Measurements from ENCODE around the gene SLC9A7. TPM values are rescaled to one million over a fixed set of nuclear protein-coding genes. Genes with fewer than 3 reads are reported as not detected.

SLC9A7 gene
- total RNA-seq, 4 donors from 2014 or later = 2.8 to 10.7 (median 3.3) TPM

GRCh38 chrX:46642145-46642544, 116.8 kb downstream of the SLC9A7 start:
- H3K27ac ChIP-seq (replicated peaks in 1 of 4) = no peak overlapping the region
- no peaks in the 10 kb centered on the region for H3K36me3 ChIP-seq
- H3K4me3 ChIP-seq = no peak overlapping the region
- no peak for DNase-seq (ENCODE audit: extremely low spot score)
- TF ChIP-seq POLR2AphosphoS5 (IDR thresholded peaks at IDR 0.05) (no peak), CTCF (IDR thresholded peaks at IDR 0.05) (peak; percentile 17 to 40 (median 25)), POLR2A (IDR thresholded peaks at IDR 0.05; ENCODE audit: low read depth) (no peak)
- no peaks in the 10 kb centered on the region for H3K9me3 ChIP-seq
- H3K4me1 ChIP-seq = no peaks in the 10 kb centered on the region
- intact Hi-C loops (cut with DNase I) = no loop called here
- H3K27me3 ChIP-seq = no peaks in the 10 kb centered on the region
- 46% methylated on average over 4 of the region's 4 CpGs for WGBS

- Histone ChIP-seq H3K9me3 (no peaks in the 10 kb centered on the region), H3K27ac (replicated peaks in 1 of 4) (no peak overlapping the region), H3K4me3 (no peak overlapping the region), H3K27me3 (no peaks in the 10 kb centered on the region), H3K36me3 (no peaks in the 10 kb centered on the region), H3K4me1 (peaks cover 0 to 1% (median under 1%) of the 10 kb centered on the region in 4 donors)
- WGBS = 56% methylated on average over 2 of the region's 2 CpGs
- intact Hi-C loops (cut with DNase I) = no loop called here
- no peak for DNase-seq (ENCODE audit: extremely low spot score)
- no peak for TF ChIP-seq EP300 (IDR thresholded peaks at IDR 0.05)
- TF ChIP-seq POLR2AphosphoS5 (IDR thresholded peaks at IDR 0.05) = no peak
- TF ChIP-seq POLR2A (IDR thresholded peaks at IDR 0.05; ENCODE audit: low read depth) = no peak
- TF ChIP-seq CTCF (IDR thresholded peaks at IDR 0.05) = no peak
Observed at GRCh38 chrX:46637938-46638337, 121.0 kb downstream of the SLC9A7 start.

GRCh38 chrX:46636223-46636622, 122.7 kb downstream of the SLC9A7 start:
- TF ChIP-seq CTCF (IDR thresholded peaks at IDR 0.05) (no peak), EP300 (IDR thresholded peaks at IDR 0.05) (no peak), POLR2A (IDR thresholded peaks at IDR 0.05; ENCODE audit: low read depth) (no peak), POLR2AphosphoS5 (IDR thresholded peaks at IDR 0.05) (no peak)
- Histone ChIP-seq H3K9me3 (no peaks in the 10 kb centered on the region), H3K27me3 (no peaks in the 10 kb centered on the region), H3K36me3 (no peaks in the 10 kb centered on the region), H3K4me3 (no peak overlapping the region), H3K27ac (replicated peaks in 1 of 4) (no peak overlapping the region), H3K4me1 (peaks cover 0 to 7% (median 6%) of the 10 kb centered on the region in 4 donors)
- 78% methylated on average over 6 of the region's 6 CpGs for WGBS
- DNase-seq (ENCODE audit: extremely low spot score) = no peak
- intact Hi-C loops (cut with DNase I) = no loop called here

GRCh38 chrX:46635186-46635585, 123.7 kb downstream of the SLC9A7 start:
- H3K36me3 ChIP-seq = no peaks in the 10 kb centered on the region
- H3K4me3 ChIP-seq = no peak overlapping the region
- no peaks in the 10 kb centered on the region for H3K9me3 ChIP-seq
- no peak overlapping the region for H3K27ac ChIP-seq (replicated peaks in 1 of 4)
- intact Hi-C loops (cut with DNase I) = no loop called here
- 74% methylated on average over 2 of the region's 2 CpGs for WGBS
- H3K27me3 ChIP-seq = no peaks in the 10 kb centered on the region
- DNase-seq (ENCODE audit: extremely low spot score) = no peak
- TF ChIP-seq POLR2AphosphoS5 (IDR thresholded peaks at IDR 0.05) (no peak), CTCF (IDR thresholded peaks at IDR 0.05) (no peak), POLR2A (IDR thresholded peaks at IDR 0.05; ENCODE audit: low read depth) (no peak), EP300 (IDR thresholded peaks at IDR 0.05) (no peak)
- peaks cover 0 to 7% (median 6%) of the 10 kb centered on the region in 4 donors for H3K4me1 ChIP-seq

GRCh38 chrX:46634577-46634976, 124.3 kb downstream of the SLC9A7 start:
- WGBS = 63% methylated on average over 3 of the region's 3 CpGs
- Histone ChIP-seq H3K9me3 (no peaks in the 10 kb centered on the region), H3K4me1 (peaks cover 0 to 10% (median 6%) of the 10 kb centered on the region in 4 donors), H3K27ac (replicated peaks in 1 of 4) (no peak overlapping the region), H3K36me3 (no peaks in the 10 kb centered on the region), H3K4me3 (no peak overlapping the region), H3K27me3 (no peaks in the 10 kb centered on the region)
- no peak for DNase-seq (ENCODE audit: extremely low spot score)
- intact Hi-C loops (cut with DNase I) = no loop called here
- TF ChIP-seq POLR2A (IDR thresholded peaks at IDR 0.05; ENCODE audit: low read depth) (no peak), EP300 (IDR thresholded peaks at IDR 0.05) (no peak), POLR2AphosphoS5 (IDR thresholded peaks at IDR 0.05) (no peak), CTCF (IDR thresholded peaks at IDR 0.05) (no peak)
